HL-60 (cell line): ENCODE measurements around the gene RSPH3.

Experiments used
- DNase-seq, 2 experiments: peaks; one replicate each; pipeline ENCODE4 v3.0.0-alpha.2; 2010 to 2020; ENCODE audit warnings: low read depth in 1 of 2, low spot score in 1 of 2
- H3K27ac ChIP-seq: fragments of 250-450 bp; sonication (Bioruptor Pico); replicated peaks from 2 replicates; pipeline ENCODE4 v1.5.1; 2020; ENCODE audit warnings: mild to moderate bottlenecking, moderate library complexity
- H3K27me3 ChIP-seq: fragments of 250-450 bp; sonication (Bioruptor Pico); 2 replicates; pipeline ENCODE4 v1.5.1; 2021; ENCODE audit warnings: mild to moderate bottlenecking, moderate library complexity; ENCODE audit not compliant: insufficient read depth, poor library complexity, severe bottlenecking
- H3K4me3 ChIP-seq: replicated peaks from 2 replicates; pipeline ENCODE4 v1.5.1; 2011; ENCODE audit warnings: mild to moderate bottlenecking, control low read depth, low read length; ENCODE audit not compliant: insufficient read depth
- GABPA ChIP-seq: IDR thresholded peaks from 2 replicates; pipeline ENCODE4 v1.6.1; 2012; ENCODE audit warnings: low read depth
- POLR2AphosphoS5 ChIP-seq: IDR thresholded peaks from 2 replicates; pipeline ENCODE4 v1.6.1; 2012; ENCODE audit warnings: low read depth
- SPI1 ChIP-seq: IDR thresholded peaks from 2 replicates; pipeline ENCODE4 v1.6.1; 2012; ENCODE audit warnings: low read depth, mild to moderate bottlenecking, borderline replicate concordance
- TF ChIP-seq, protein P1 (sequence below): IDR thresholded peaks from one replicate; pipeline ENCODE4 v1.5.1; 2011; ENCODE audit warnings: low read length, control low read depth, inconsistent platforms; ENCODE audit not compliant: insufficient read depth
- TF ChIP-seq, protein P2 (sequence below): IDR thresholded peaks from 2 replicates; pipeline ENCODE4 v1.6.1; 2012; ENCODE audit warnings: low read depth; ENCODE audit not compliant: insufficient replicate concordance

RSPH3 gene

DNA sequence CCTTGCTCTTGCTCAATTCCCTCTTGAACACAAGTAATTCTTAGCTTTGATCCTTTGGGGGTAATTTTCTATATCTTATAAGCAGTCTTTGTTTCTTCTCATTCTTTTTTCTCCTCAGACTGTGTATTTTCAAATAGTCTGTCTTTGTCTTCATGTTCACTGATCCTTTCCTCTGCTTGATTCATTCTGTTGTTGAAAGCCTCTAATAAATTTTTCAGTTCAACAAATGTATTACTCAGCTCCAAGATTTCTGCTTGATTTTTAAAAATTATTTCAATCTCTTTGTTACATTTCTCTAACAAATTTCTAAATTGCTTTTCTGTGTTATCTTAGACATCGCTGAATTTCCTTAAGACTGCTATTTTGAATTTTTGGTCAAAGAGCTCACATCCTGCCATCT, 11.5 kb downstream of the RSPH3 start:
- no peak for DNase-seq
- TF ChIP-seq GABPA (no peak), SPI1 (no peak), POLR2AphosphoS5 (no peak)
- TF ChIP-seq, protein P1, sequence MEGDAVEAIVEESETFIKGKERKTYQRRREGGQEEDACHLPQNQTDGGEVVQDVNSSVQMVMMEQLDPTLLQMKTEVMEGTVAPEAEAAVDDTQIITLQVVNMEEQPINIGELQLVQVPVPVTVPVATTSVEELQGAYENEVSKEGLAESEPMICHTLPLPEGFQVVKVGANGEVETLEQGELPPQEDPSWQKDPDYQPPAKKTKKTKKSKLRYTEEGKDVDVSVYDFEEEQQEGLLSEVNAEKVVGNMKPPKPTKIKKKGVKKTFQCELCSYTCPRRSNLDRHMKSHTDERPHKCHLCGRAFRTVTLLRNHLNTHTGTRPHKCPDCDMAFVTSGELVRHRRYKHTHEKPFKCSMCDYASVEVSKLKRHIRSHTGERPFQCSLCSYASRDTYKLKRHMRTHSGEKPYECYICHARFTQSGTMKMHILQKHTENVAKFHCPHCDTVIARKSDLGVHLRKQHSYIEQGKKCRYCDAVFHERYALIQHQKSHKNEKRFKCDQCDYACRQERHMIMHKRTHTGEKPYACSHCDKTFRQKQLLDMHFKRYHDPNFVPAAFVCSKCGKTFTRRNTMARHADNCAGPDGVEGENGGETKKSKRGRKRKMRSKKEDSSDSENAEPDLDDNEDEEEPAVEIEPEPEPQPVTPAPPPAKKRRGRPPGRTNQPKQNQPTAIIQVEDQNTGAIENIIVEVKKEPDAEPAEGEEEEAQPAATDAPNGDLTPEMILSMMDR, result no peak
- TF ChIP-seq, protein P2, sequence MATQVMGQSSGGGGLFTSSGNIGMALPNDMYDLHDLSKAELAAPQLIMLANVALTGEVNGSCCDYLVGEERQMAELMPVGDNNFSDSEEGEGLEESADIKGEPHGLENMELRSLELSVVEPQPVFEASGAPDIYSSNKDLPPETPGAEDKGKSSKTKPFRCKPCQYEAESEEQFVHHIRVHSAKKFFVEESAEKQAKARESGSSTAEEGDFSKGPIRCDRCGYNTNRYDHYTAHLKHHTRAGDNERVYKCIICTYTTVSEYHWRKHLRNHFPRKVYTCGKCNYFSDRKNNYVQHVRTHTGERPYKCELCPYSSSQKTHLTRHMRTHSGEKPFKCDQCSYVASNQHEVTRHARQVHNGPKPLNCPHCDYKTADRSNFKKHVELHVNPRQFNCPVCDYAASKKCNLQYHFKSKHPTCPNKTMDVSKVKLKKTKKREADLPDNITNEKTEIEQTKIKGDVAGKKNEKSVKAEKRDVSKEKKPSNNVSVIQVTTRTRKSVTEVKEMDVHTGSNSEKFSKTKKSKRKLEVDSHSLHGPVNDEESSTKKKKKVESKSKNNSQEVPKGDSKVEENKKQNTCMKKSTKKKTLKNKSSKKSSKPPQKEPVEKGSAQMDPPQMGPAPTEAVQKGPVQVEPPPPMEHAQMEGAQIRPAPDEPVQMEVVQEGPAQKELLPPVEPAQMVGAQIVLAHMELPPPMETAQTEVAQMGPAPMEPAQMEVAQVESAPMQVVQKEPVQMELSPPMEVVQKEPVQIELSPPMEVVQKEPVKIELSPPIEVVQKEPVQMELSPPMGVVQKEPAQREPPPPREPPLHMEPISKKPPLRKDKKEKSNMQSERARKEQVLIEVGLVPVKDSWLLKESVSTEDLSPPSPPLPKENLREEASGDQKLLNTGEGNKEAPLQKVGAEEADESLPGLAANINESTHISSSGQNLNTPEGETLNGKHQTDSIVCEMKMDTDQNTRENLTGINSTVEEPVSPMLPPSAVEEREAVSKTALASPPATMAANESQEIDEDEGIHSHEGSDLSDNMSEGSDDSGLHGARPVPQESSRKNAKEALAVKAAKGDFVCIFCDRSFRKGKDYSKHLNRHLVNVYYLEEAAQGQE, result no peak
- H3K27me3 ChIP-seq, result no peaks in the 10 kb centered on the region
- no peak overlapping the region for H3K4me3 ChIP-seq
- no peak overlapping the region for H3K27ac ChIP-seq

DNA sequence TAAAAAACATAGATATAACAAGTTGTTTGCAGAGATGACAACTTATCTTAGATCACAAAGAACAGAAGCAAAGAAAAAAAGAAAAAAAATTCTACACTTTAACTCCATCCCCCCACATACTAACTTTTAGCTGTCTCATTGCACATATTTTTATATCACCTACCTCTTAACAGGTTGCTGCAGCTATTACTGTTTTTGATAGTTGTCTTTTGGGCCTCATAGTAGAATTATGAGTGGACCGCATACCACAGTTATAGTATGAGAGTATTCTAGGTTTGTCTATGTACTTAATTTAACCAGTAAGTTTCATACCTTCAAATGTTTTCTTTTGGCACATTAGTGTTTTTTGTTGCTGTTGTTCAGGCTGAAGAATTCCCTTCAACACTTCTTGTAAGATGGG, 12.3 kb downstream of the RSPH3 start:
- no peak for TF ChIP-seq SPI1
- no peak for TF ChIP-seq GABPA
- TF ChIP-seq, protein P1, result no peak
- no peak for TF ChIP-seq POLR2AphosphoS5
- TF ChIP-seq, protein P2, result no peak
- no peak overlapping the region for H3K27ac ChIP-seq
- DNase-seq, result no peak
- no peak overlapping the region for H3K4me3 ChIP-seq
- no peaks in the 10 kb centered on the region for H3K27me3 ChIP-seq

DNA sequence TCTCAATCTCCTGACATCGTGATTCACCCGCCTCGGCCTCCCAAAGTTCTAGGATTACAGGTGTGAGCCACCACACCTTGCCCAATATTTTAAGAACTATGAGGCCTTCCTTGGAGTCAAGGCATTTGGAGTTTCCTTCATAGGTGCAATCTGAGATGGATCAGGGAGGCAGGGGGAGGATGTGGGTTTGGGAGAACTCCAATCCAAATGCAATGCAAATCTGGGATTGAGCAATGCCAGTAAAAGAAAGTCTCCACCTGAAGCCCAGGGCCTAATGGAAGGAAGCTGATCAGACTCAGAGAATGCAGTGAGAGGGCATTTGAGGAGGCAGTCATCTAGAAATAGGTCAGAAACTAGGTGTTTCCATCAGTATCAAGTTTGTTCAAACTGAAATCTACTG, 21.2 kb downstream of the RSPH3 start:
- Histone ChIP-seq H3K4me3 (no peak overlapping the region), H3K27ac (no peak overlapping the region), H3K27me3 (no peaks in the 10 kb centered on the region)
- DNase-seq, result no peak
- TF ChIP-seq GABPA (no peak), SPI1 (no peak), POLR2AphosphoS5 (no peak)
- TF ChIP-seq, protein P2, result no peak
- TF ChIP-seq, protein P1, result no peak
